ENCODE results near the gene ANKRD35. TPM values are rescaled to one million over a fixed set of nuclear protein-coding genes. Genes with fewer than 3 reads are reported as not detected.

Gene ANKRD35
- polyA plus RNA-seq, 1 of the 3 experiments (the other 2 are of a cell fraction): 0.08 TPM

GRCh38 chr1:145891587-145892485 lies 6.2 kb upstream of the ANKRD35 start:
- H3F3A ChIP-seq (replicated peaks; ENCODE audit: insufficient read depth): peaks cover 20% of the 10 kb centered on the region
- H3K36me3 ChIP-seq (replicated peaks in 1 of 2; ENCODE audit: control insufficient read depth in 1 of 2, insufficient read depth in 2 of 2, low read length in 1 of 2): no peaks in the 10 kb centered on the region
- H3K4me1 ChIP-seq (ENCODE audit: control insufficient read depth in 1 of 2, insufficient read depth in 2 of 2, low read depth in 1 of 2, low read length in 1 of 2): peaks cover 21 to 28% of the 10 kb centered on the region in 2 experiments
- WGBS (ENCODE audit: low lambda C conversion rate): under 1% methylated on average over 6 of the region's 6 CpGs
- H3K9me2 ChIP-seq: no peaks in the 10 kb centered on the region
- H3K27me3 ChIP-seq (ENCODE audit: insufficient read depth): no peaks in the 10 kb centered on the region
- H3K79me2 ChIP-seq (ENCODE audit: insufficient read depth): no peaks in the 10 kb centered on the region
- ChIA-PET POLR2A (interaction anchor here (0.7 to 1.7 kb wide), 3 partner anchors 17 to 36 kb away, joined by 4 to 7 read pairs (median 5); partner anchors contain the start of genes PIAS3 and RBM8A), CTCF (interaction anchor here (0.6 to 11.0 kb wide), 44 partner anchors 9 to 288 kb away, joined by 3 to 281 read pairs (median 8); partner anchors contain the start of genes ANKRD34A, HJV, ITGA10 and NUDT17)
- H3K4me3 ChIP-seq (ENCODE audit: low read depth in 2 of 2, low read length in 1 of 2): peak overlapping the region; percentile 15 to 42
- peak overlapping the region; percentile 71 for H3K9ac ChIP-seq
- no peaks in the 10 kb centered on the region for H3K9me3 ChIP-seq
- no peaks in the 10 kb centered on the region for H4K20me1 ChIP-seq (ENCODE audit: insufficient read depth)
- H3K27ac ChIP-seq (ENCODE audit: low read depth in 2 of 2, low read length in 1 of 2): peak overlapping the region; percentile 94 to 98
- peak overlapping the region; percentile 79 for H3K4me2 ChIP-seq
- peak; percentile 87 for DNase-seq
- H2AFZ ChIP-seq (ENCODE audit: low read depth): peak overlapping the region; percentile 86
- peak; percentile 35 for TF ChIP-seq CHD2 (IDR thresholded peaks at IDR 0.05; ENCODE audit: low read length, partially characterized antibody)
- peak; percentile 86 for TF ChIP-seq NFIC (IDR thresholded peaks at IDR 0.05; ENCODE audit: borderline replicate concordance)
- TF ChIP-seq EP300 (IDR thresholded peaks at IDR 0.05; ENCODE audit: borderline replicate concordance in 1 of 2, low read depth in 1 of 2, low read length in 1 of 2): peak; percentile 29 to 76; a peak in 3 of 4 replicates
- TF ChIP-seq ELF1 (IDR thresholded peaks at IDR 0.05): peak; percentile 85
- TF ChIP-seq USF2 (IDR thresholded peaks at IDR 0.05; ENCODE audit: borderline replicate concordance, low read depth, low read length): no peak
- TF ChIP-seq SMC3 (IDR thresholded peaks at IDR 0.05; ENCODE audit: low read depth, low read length): peak; percentile 97
- no peak for TF ChIP-seq ZBTB33 (IDR thresholded peaks at IDR 0.05; ENCODE audit: borderline replicate concordance, low read depth)
- TF ChIP-seq REST (IDR thresholded peaks at IDR 0.05; ENCODE audit: low read depth, low read length): peak; percentile 58; the same call in 1 of the 2 replicates
- no peak; the same call in 1 of the 2 replicates for TF ChIP-seq USF1 (IDR thresholded peaks at IDR 0.05; ENCODE audit: borderline replicate concordance, low read depth)
- TF ChIP-seq TAF1 (IDR thresholded peaks at IDR 0.05; ENCODE audit: borderline replicate concordance, low read depth, low read length): 0 out of 2 replicates have a peak, but pooled peaks have one; percentile 6
- TF ChIP-seq NRF1 (IDR thresholded peaks at IDR 0.05; ENCODE audit: low read depth, low read length): no peak
- peak; percentile 95 for TF ChIP-seq RAD21 (IDR thresholded peaks at IDR 0.05; ENCODE audit: low read length)
- TF ChIP-seq FOXJ3 (CRISPR knock-in tag; IDR thresholded peaks at IDR 0.05): no peak
- no peak for TF ChIP-seq IRF3 (IDR thresholded peaks at IDR 0.05; ENCODE audit: low read depth, low read length)
- TF ChIP-seq MAX (IDR thresholded peaks at IDR 0.05; ENCODE audit: low read depth): peak; percentile 50; the same call in 1 of the 2 replicates
- TF ChIP-seq YY1 (IDR thresholded peaks at IDR 0.05; ENCODE audit: low read depth): no peak
- TF ChIP-seq MXI1 (IDR thresholded peaks at IDR 0.05; ENCODE audit: low read depth, low read length): no peak; the same call in 1 of the 2 replicates
- peak; percentile 62; the same call in 1 of the 2 replicates for TF ChIP-seq SIN3A (IDR thresholded peaks at IDR 0.05; ENCODE audit: borderline replicate concordance, low read depth, low read length)
- TF ChIP-seq RCOR1 (IDR thresholded peaks at IDR 0.05; ENCODE audit: low read length): peak; percentile 60
- TF ChIP-seq JUND (IDR thresholded peaks at IDR 0.05): peak; percentile 89
